Anterior cingulate cortex (tissue), 58 donors: Measurements from ENCODE around the gene MYO19.
"Not testable (repeated sequence)": the region's sequence is repeated elsewhere in the genome, so short reads cannot be mapped to it uniquely, and the experiment has no call there.

Experiments used
- DNase-seq, 58 donors: peaks; one replicate each; lab custom pipeline; 2025; lab: John Stamatoyannopoulos, UW

Gene MYO19

GRCh38 chr17:36533935-36534839 lies 481 bp downstream of the MYO19 start:
- DNase-seq: peak in 37 of 58 donors; percentile 4 to 59 (median 32)

- DNase-seq: no peak
These were observed 2.2 kb downstream of the MYO19 start for GRCh38 chr17:36532435-36532975.

GRCh38 chr17:36529121-36529520 lies 5.5 kb downstream of the MYO19 start:
- DNase-seq: no peak

- DNase-seq: no peak
These were observed 6.9 kb downstream of the MYO19 start for GRCh38 chr17:36527621-36528250.

GRCh38 chr17:36525888-36526287 lies 8.8 kb downstream of the MYO19 start:
- DNase-seq: no peak

GRCh38 chr17:36525113-36525512 lies 9.6 kb downstream of the MYO19 start:
- no peak for DNase-seq

GRCh38 chr17:36524428-36524876 lies 10.2 kb downstream of the MYO19 start:
- no peak for DNase-seq

- DNase-seq: no peak
These were observed 11.6 kb downstream of the MYO19 start for GRCh38 chr17:36523113-36523512.

- no peak for DNase-seq
These were observed 18.8 kb downstream of the MYO19 start for GRCh38 chr17:36515837-36516236.

- DNase-seq: no peak
These were observed 19.8 kb downstream of the MYO19 start for GRCh38 chr17:36514856-36515255.

GRCh38 chr17:36512641-36513040 lies 22.0 kb downstream of the MYO19 start:
- no peak for DNase-seq

GRCh38 chr17:36511216-36511615 lies 23.5 kb downstream of the MYO19 start:
- no peak for DNase-seq

GRCh38 chr17:36510636-36511035 lies 24.0 kb downstream of the MYO19 start:
- no peak for DNase-seq

GRCh38 chr17:36509272-36509985 lies 25.2 kb downstream of the MYO19 start:
- no peak for DNase-seq

- not testable (repeated sequence) for DNase-seq
These were observed 26.2 kb downstream of the MYO19 start for GRCh38 chr17:36508439-36508838.

GRCh38 chr17:36507266-36507665 lies 27.4 kb downstream of the MYO19 start:
- no peak for DNase-seq

- DNase-seq: no peak
These were observed 27.8 kb downstream of the MYO19 start for GRCh38 chr17:36506831-36507230.

- DNase-seq: no peak
These were observed 28.3 kb downstream of the MYO19 start for GRCh38 chr17:36506249-36506826.

- DNase-seq: no peak
These were observed 29.5 kb downstream of the MYO19 start for GRCh38 chr17:36505171-36505570.

GRCh38 chr17:36504156-36504545 lies 30.5 kb downstream of the MYO19 start:
- no peak for DNase-seq
